HepG2 (cell line): ENCODE measurements around the gene PACS2. TPM values are rescaled to one million over a fixed set of nuclear protein-coding genes. Genes with fewer than 3 reads are reported as not detected.
A peak's percentile ranks its signal among the peaks of the same experiment; 100 is the strongest.

Experiments used
- AGO2 ChIP-seq: fragments of 200-400 bp; formaldehyde crosslinking; optimal IDR thresholded peaks from 2 replicates; pipeline ENCODE3; 2017; ENCODE audit warnings: mild to moderate bottlenecking, low read depth, low read length, moderate library complexity
- BCL3 ChIP-seq: sonication (generic); formaldehyde crosslinking; IDR thresholded peaks from 2 replicates; pipeline ENCODE4 v1.5.1; 2020; ENCODE audit warnings: mild to moderate bottlenecking, missing genetic modification reagents, moderate library complexity
- GABPA ChIP-seq, 2 experiments: IDR thresholded peaks; 2 replicates each; pipeline ENCODE4 v1.6.1; 2011 to 2016; ENCODE audit warnings: low read depth in 2 of 2, low read length in 1 of 2, missing biosample characterization in 1 of 2, missing genetic modification characterization in 1 of 2
- MAFG ChIP-seq: sonication (generic); formaldehyde crosslinking; IDR thresholded peaks from 2 replicates; pipeline ENCODE4 v1.5.1; 2020; ENCODE audit warnings: mild to moderate bottlenecking, missing genetic modification reagents
- MEIS2 ChIP-seq: sonication (generic); formaldehyde crosslinking; IDR thresholded peaks from 2 replicates; pipeline ENCODE4 v1.9.0; 2021; ENCODE audit warnings: mild to moderate bottlenecking, missing genetic modification reagents
- NFIB ChIP-seq: sonication (generic); formaldehyde crosslinking; IDR thresholded peaks from 2 replicates; pipeline ENCODE4 v1.9.0; 2021; ENCODE audit warnings: missing genetic modification reagents, mild to moderate bottlenecking, borderline replicate concordance
- PBX3 ChIP-seq: sonication (generic); formaldehyde crosslinking; IDR thresholded peaks from 2 replicates; pipeline ENCODE4 v1.8.1; 2023; ENCODE audit warnings: missing genetic modification reagents, inconsistent platforms, borderline replicate concordance
- RARG ChIP-seq: sonication (generic); formaldehyde crosslinking; IDR thresholded peaks from 2 replicates; pipeline ENCODE4 v1.4.0; 2020; ENCODE audit warnings: low read depth, mild to moderate bottlenecking, missing genetic modification reagents
- REL ChIP-seq: sonication (generic); formaldehyde crosslinking; conservative IDR thresholded peaks from 2 replicates; pipeline ENCODE4 v1.8.0; 2022; ENCODE audit warnings: mild to moderate bottlenecking, missing genetic modification reagents, moderate library complexity
- SNAPC4 ChIP-seq: sonication (generic); formaldehyde crosslinking; IDR thresholded peaks from 2 replicates; pipeline ENCODE4 v1.4.0; 2020; ENCODE audit warnings: mild to moderate bottlenecking, missing genetic modification reagents
- TMF1 ChIP-seq: sonication (generic); formaldehyde crosslinking; IDR thresholded peaks from 2 replicates; pipeline ENCODE4 v1.8.1; 2022; ENCODE audit warnings: low read depth, missing genetic modification reagents
- ZBTB25 ChIP-seq: IDR thresholded peaks from 2 replicates; pipeline ENCODE4 v1.6.1; 2018; ENCODE audit warnings: missing genetic modification reagents
- ZNF160 ChIP-seq: sonication (generic); formaldehyde crosslinking; IDR thresholded peaks from 2 replicates; pipeline ENCODE4 v1.8.0; 2022; ENCODE audit warnings: mild to moderate bottlenecking, inconsistent platforms, missing genetic modification reagents
- ZNF460 ChIP-seq: sonication (generic); formaldehyde crosslinking; IDR thresholded peaks from 2 replicates; pipeline ENCODE4 v1.5.1; 2020; ENCODE audit warnings: missing genetic modification reagents, mild to moderate bottlenecking, borderline replicate concordance
- ZNF616 ChIP-seq: sonication (generic); formaldehyde crosslinking; IDR thresholded peaks from 2 replicates; pipeline ENCODE4 v1.5.0; 2020; ENCODE audit warnings: low read depth, mild to moderate bottlenecking, missing genetic modification reagents
- ZSCAN25 ChIP-seq: sonication (generic); formaldehyde crosslinking; IDR thresholded peaks from 2 replicates; pipeline ENCODE4 v1.8.0; 2022; ENCODE audit warnings: mild to moderate bottlenecking, missing genetic modification reagents
- polyA plus RNA-seq, 8 experiments: library from polyadenylated mRNA; depleted of rRNA in 3 of 8; stranded (reverse) in 7 of 8; unstranded in 1 of 8; fragments of >200 nt; fragmentation: Illumina TruSeq in 4 of 8; extraction: Trizol in 4 of 8; gene quantifications; 2 replicates each; pipeline versions ENCODE4 v1.2.1 to v1.2.3, GENCODE V29; 2011 to 2016; ENCODE audit warnings: low read depth in 4 of 8, missing spikeins in 1 of 8, mixed read lengths in 1 of 8; ENCODE audit not compliant: insufficient read depth in 1 of 8
- total RNA-seq, 5 experiments: library from RNA; depleted of rRNA; stranded (reverse); fragments of >200 nt; fragmentation: Illumina TruSeq; extraction: Trizol; gene quantifications; 2 replicates each; pipeline ENCODE4 v1.2.3, GENCODE V29; 2016; ENCODE audit warnings: low read depth in 1 of 5
- TF ChIP-seq, protein P1 (sequence below): sonication (generic); formaldehyde crosslinking; IDR thresholded peaks from 2 replicates; pipeline ENCODE4 v1.8.0; 2022; ENCODE audit warnings: low read depth, missing genetic modification reagents

The PACS2 gene
- total and polyA plus RNA-seq, 2 of the 13 experiments (the other 11 are each of a cell fraction or from before 2014, with no cell fraction given), result 23.6 to 27.6 TPM

- TF ChIP-seq BCL3 (CRISPR knock-in tag) (0 out of 2 replicates have a peak, but pooled peaks have one; percentile 40), REL (CRISPR knock-in tag) (no peak), MEIS2 (CRISPR knock-in tag) (peak; percentile 71; the same call in 1 of the 2 replicates), NFIB (CRISPR knock-in tag) (no peak), PBX3 (CRISPR knock-in tag) (no peak), GABPA (IDR thresholded peaks at IDR 0.05; ENCODE audit: low read depth, low read length) (peak; percentile 39), GABPA (CRISPR knock-in tag; IDR thresholded peaks at IDR 0.05; ENCODE audit: low read depth) (peak; percentile 29; the same call in 1 of the 2 replicates), RARG (CRISPR knock-in tag) (0 out of 2 replicates have a peak, but pooled peaks have one; percentile 48), TMF1 (no peak), SNAPC4 (CRISPR knock-in tag) (peak; percentile 80; the same call in 1 of the 2 replicates), ZSCAN25 (CRISPR knock-in tag) (no peak), MAFG (CRISPR knock-in tag) (no peak), ZNF460 (CRISPR knock-in tag) (no peak), ZBTB25 (CRISPR knock-in tag) (no peak; the same call in 1 of the 2 replicates), ZNF616 (CRISPR knock-in tag) (0 out of 2 replicates have a peak, but pooled peaks have one; percentile 23), ZNF160 (no peak), AGO2 (peak; percentile 79)
- TF ChIP-seq, protein P1, sequence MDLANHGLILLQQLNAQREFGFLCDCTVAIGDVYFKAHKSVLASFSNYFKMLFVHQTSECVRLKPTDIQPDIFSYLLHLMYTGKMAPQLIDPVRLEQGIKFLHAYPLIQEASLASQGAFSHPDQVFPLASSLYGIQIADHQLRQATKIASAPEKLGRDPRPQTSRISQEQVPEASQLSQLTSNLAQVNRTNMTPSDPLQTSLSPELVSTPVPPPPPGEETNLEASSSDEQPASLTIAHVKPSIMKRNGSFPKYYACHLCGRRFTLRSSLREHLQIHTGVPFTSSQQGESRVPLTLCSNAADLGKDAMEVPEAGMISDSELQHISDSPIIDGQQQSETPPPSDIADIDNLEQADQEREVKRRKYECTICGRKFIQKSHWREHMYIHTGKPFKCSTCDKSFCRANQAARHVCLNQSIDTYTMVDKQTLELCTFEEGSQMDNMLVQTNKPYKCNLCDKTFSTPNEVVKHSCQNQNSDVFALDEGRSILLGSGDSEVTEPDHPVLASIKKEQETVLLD (CRISPR knock-in tag), result peak; percentile 69; the same call in 1 of the 2 replicates
Observed at GRCh38 chr14:105419195-105420091, 104.9 kb downstream of the PACS2 start, which contains the start of gene MTA1 (continued).
